Measurements from ENCODE around the gene CFAP77.

Gene CFAP77

DNA sequence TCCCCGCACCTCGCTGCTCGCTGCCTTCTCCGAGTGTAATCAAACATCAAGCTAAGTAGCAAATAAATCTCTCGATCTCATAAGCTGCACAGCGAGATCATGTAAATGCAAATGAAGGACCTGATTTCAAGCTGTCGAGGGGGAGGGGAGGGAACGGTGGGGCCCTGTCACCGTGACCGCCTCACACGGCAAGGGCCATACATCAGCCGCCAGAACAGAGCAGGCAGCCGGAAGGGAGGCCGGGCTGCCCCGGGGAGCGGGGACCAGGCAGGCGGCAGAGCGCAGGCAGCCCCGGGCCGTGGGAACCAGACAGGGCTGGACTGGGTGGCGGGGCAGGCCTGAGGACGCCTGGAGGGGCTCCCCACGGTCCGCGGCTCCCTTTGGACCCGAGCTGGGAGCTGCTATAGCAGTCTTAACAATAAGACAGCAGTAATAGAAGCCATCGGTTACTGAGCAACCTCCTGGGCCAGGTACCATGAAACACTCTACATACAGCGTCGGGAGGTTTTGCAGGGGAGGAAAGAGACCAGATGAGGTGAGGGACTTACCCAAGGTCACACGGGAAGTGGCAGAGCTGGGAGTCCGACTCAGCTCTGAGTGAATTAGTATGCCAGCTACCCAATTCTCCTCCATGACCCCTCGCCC is 76.8 kb downstream of the CFAP77 start:
- TF ChIP-seq, protein P1, sequence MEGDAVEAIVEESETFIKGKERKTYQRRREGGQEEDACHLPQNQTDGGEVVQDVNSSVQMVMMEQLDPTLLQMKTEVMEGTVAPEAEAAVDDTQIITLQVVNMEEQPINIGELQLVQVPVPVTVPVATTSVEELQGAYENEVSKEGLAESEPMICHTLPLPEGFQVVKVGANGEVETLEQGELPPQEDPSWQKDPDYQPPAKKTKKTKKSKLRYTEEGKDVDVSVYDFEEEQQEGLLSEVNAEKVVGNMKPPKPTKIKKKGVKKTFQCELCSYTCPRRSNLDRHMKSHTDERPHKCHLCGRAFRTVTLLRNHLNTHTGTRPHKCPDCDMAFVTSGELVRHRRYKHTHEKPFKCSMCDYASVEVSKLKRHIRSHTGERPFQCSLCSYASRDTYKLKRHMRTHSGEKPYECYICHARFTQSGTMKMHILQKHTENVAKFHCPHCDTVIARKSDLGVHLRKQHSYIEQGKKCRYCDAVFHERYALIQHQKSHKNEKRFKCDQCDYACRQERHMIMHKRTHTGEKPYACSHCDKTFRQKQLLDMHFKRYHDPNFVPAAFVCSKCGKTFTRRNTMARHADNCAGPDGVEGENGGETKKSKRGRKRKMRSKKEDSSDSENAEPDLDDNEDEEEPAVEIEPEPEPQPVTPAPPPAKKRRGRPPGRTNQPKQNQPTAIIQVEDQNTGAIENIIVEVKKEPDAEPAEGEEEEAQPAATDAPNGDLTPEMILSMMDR (IDR thresholded peaks at IDR 0.05; ENCODE audit: low read depth, low read length), result no peak
- in situ Hi-C loops (cut with HindIII; ENCODE audit: low sequenced_read_pairs), result no loop called here
- no peak overlapping the region for H3K4me3 ChIP-seq (ENCODE audit: low read depth, low read length)
- DNase-seq (ENCODE audit: low read depth, low spot score), result no peak

- TF ChIP-seq, protein P1 (IDR thresholded peaks at IDR 0.05; ENCODE audit: low read depth, low read length), result no peak
- no peak for DNase-seq (ENCODE audit: low read depth, low spot score)
- no peak overlapping the region for H3K4me3 ChIP-seq (ENCODE audit: low read depth, low read length)
- in situ Hi-C loops (cut with HindIII; ENCODE audit: low sequenced_read_pairs), result no loop called here
Observed at GRCh38 chr9:132487351-132487791, 77.4 kb downstream of the CFAP77 start.

- no peak overlapping the region for H3K4me3 ChIP-seq (ENCODE audit: low read depth, low read length)
- TF ChIP-seq, protein P1 (IDR thresholded peaks at IDR 0.05; ENCODE audit: low read depth, low read length), result no peak
- DNase-seq (ENCODE audit: low read depth, low spot score), result no peak
- in situ Hi-C loops (cut with HindIII; ENCODE audit: low sequenced_read_pairs), result no loop called here
Observed at GRCh38 chr9:132487980-132488535, 78.0 kb downstream of the CFAP77 start.

- DNase-seq (ENCODE audit: low read depth, low spot score), result no peak
- TF ChIP-seq, protein P1 (IDR thresholded peaks at IDR 0.05; ENCODE audit: low read depth, low read length), result no peak
- H3K4me3 ChIP-seq (ENCODE audit: low read depth, low read length), result no peak overlapping the region
- in situ Hi-C loops (cut with HindIII; ENCODE audit: low sequenced_read_pairs), result no loop called here
Observed at GRCh38 chr9:132488626-132489025, 78.6 kb downstream of the CFAP77 start.

DNA sequence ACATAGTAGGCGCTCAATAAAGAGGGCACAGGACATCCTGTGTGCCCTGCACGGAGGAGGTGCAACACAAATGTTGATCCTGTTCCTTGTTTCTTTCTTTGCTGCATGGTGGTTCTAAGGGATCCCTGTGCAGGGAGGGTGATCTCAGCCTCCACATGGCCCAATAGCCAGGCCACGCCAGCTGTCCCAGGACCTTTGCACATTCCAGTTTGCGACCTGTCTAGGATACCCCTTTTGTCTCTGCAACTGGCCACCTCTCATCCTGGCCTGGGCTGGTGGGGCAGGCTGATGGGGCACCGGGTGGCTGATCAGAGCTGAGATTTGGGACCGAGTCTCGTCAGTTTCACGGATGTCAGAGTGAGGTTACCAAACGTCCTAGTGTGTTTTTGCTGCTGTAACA is 79.5 kb downstream of the CFAP77 start:
- no peak overlapping the region for H3K4me3 ChIP-seq (ENCODE audit: low read depth, low read length)
- TF ChIP-seq, protein P1 (IDR thresholded peaks at IDR 0.05; ENCODE audit: low read depth, low read length), result no peak
- DNase-seq (ENCODE audit: low read depth, low spot score), result no peak
- in situ Hi-C loops (cut with HindIII; ENCODE audit: low sequenced_read_pairs), result no loop called here

GRCh38 chr9:132494857-132495256 is 84.8 kb downstream of the CFAP77 start:
- in situ Hi-C loops (cut with HindIII; ENCODE audit: low sequenced_read_pairs), result no loop called here
- TF ChIP-seq, protein P1 (IDR thresholded peaks at IDR 0.05; ENCODE audit: low read depth, low read length), result no peak
- no peak overlapping the region for H3K4me3 ChIP-seq (ENCODE audit: low read depth, low read length)
- DNase-seq (ENCODE audit: low read depth, low spot score), result no peak
